ENCODE data around the gene SLC16A6.
"Not testable (repeated sequence)": the region's sequence is repeated elsewhere in the genome, so short reads cannot be mapped to it uniquely, and the experiment has no call there.

The SLC16A6 gene

GRCh38 chr17:68231541-68231940, 59.4 kb downstream of the SLC16A6 start:
- in situ Hi-C loops (cut with MboI; ENCODE audit: low pct_unique_long_range_greater_than_20kb, low sequenced_read_pairs, unreplicated experiment), result no loop called here
- DNase-seq (ENCODE audit: low spot score), result no peak
- no peak for TF ChIP-seq CTCF (IDR thresholded peaks at IDR 0.05; ENCODE audit: extremely low read depth, insufficient read depth, missing control alignments)

- in situ Hi-C loops (cut with MboI; ENCODE audit: low pct_unique_long_range_greater_than_20kb, low sequenced_read_pairs, unreplicated experiment), result not testable (repeated sequence)
Observed at GRCh38 chr17:68231131-68231530, 59.8 kb downstream of the SLC16A6 start.

GRCh38 chr17:68229619-68230018, 61.3 kb downstream of the SLC16A6 start:
- in situ Hi-C loops (cut with MboI; ENCODE audit: low pct_unique_long_range_greater_than_20kb, low sequenced_read_pairs, unreplicated experiment), result no loop called here
- TF ChIP-seq CTCF (IDR thresholded peaks at IDR 0.05; ENCODE audit: extremely low read depth, insufficient read depth, missing control alignments), result no peak
- DNase-seq (ENCODE audit: low spot score), result no peak

More at GRCh38 chr17:68231131-68231530, 59.8 kb downstream of the SLC16A6 start:
- not testable (repeated sequence) for DNase-seq (ENCODE audit: low spot score)

GRCh38 chr17:68228817-68229570, 61.9 kb downstream of the SLC16A6 start:
- in situ Hi-C loops (cut with MboI; ENCODE audit: low pct_unique_long_range_greater_than_20kb, low sequenced_read_pairs, unreplicated experiment), result no loop called here
- TF ChIP-seq CTCF (IDR thresholded peaks at IDR 0.05; ENCODE audit: extremely low read depth, insufficient read depth, missing control alignments), result no peak

GRCh38 chr17:68228039-68228680, 62.8 kb downstream of the SLC16A6 start:
- in situ Hi-C loops (cut with MboI; ENCODE audit: low pct_unique_long_range_greater_than_20kb, low sequenced_read_pairs, unreplicated experiment); DNase-seq (ENCODE audit: low spot score): not testable (repeated sequence)

More at GRCh38 chr17:68228817-68229570, 61.9 kb downstream of the SLC16A6 start:
- DNase-seq (ENCODE audit: low spot score), result no peak

GRCh38 chr17:68225055-68225454, 65.9 kb downstream of the SLC16A6 start:
- DNase-seq (ENCODE audit: low spot score); in situ Hi-C loops (cut with MboI; ENCODE audit: low pct_unique_long_range_greater_than_20kb, low sequenced_read_pairs, unreplicated experiment): not testable (repeated sequence)

- in situ Hi-C loops (cut with MboI; ENCODE audit: low pct_unique_long_range_greater_than_20kb, low sequenced_read_pairs, unreplicated experiment), result no loop called here
- no peak for TF ChIP-seq CTCF (IDR thresholded peaks at IDR 0.05; ENCODE audit: extremely low read depth, insufficient read depth, missing control alignments)
Observed at GRCh38 chr17:68222606-68223005, 68.3 kb downstream of the SLC16A6 start.

GRCh38 chr17:68221786-68222185, 69.1 kb downstream of the SLC16A6 start:
- no peak for TF ChIP-seq CTCF (IDR thresholded peaks at IDR 0.05; ENCODE audit: extremely low read depth, insufficient read depth, missing control alignments)
- in situ Hi-C loops (cut with MboI; ENCODE audit: low pct_unique_long_range_greater_than_20kb, low sequenced_read_pairs, unreplicated experiment), result no loop called here

More at GRCh38 chr17:68222606-68223005, 68.3 kb downstream of the SLC16A6 start:
- no peak for DNase-seq (ENCODE audit: low spot score)

GRCh38 chr17:68220786-68221185, 70.1 kb downstream of the SLC16A6 start:
- in situ Hi-C loops (cut with MboI; ENCODE audit: low pct_unique_long_range_greater_than_20kb, low sequenced_read_pairs, unreplicated experiment), result not testable (repeated sequence)

More at GRCh38 chr17:68221786-68222185, 69.1 kb downstream of the SLC16A6 start:
- DNase-seq (ENCODE audit: low spot score), result no peak

GRCh38 chr17:68220186-68220585, 70.7 kb downstream of the SLC16A6 start:
- in situ Hi-C loops (cut with MboI; ENCODE audit: low pct_unique_long_range_greater_than_20kb, low sequenced_read_pairs, unreplicated experiment); DNase-seq (ENCODE audit: low spot score): not testable (repeated sequence)

More at GRCh38 chr17:68220786-68221185, 70.1 kb downstream of the SLC16A6 start:
- DNase-seq (ENCODE audit: low spot score), result not testable (repeated sequence)

GRCh38 chr17:68219429-68219828, 71.5 kb downstream of the SLC16A6 start:
- DNase-seq (ENCODE audit: low spot score); in situ Hi-C loops (cut with MboI; ENCODE audit: low pct_unique_long_range_greater_than_20kb, low sequenced_read_pairs, unreplicated experiment): not testable (repeated sequence)

All from GM13977 (cell line).